ENCODE measurements around the gene CUX1.
"Not testable (repeated sequence)": the region's sequence is repeated elsewhere in the genome, so short reads cannot be mapped to it uniquely, and the experiment has no call there.

CUX1 gene

DNA sequence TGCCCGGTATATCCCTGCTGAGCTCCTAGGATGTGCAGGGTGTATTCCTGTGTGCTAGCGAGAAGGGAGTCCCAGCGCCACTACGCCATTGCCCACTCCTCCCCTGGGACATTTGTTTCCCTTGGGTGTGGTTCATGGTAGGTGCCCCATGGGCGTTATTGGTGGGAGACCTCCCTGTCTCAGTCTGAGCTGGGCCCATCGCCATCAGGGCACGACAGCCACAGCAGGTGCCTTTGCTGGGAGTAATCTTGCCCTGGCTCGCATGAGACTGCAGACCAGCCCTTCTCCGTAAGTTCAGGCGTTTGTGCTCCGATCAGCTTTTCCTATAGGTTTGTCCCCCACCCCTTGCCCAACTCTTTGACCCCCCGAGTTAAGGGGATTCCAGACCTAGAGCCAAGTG lies 332.0 kb downstream of the CUX1 start:
- DNase-seq (ENCODE audit: low read depth) = no peak

DNA sequence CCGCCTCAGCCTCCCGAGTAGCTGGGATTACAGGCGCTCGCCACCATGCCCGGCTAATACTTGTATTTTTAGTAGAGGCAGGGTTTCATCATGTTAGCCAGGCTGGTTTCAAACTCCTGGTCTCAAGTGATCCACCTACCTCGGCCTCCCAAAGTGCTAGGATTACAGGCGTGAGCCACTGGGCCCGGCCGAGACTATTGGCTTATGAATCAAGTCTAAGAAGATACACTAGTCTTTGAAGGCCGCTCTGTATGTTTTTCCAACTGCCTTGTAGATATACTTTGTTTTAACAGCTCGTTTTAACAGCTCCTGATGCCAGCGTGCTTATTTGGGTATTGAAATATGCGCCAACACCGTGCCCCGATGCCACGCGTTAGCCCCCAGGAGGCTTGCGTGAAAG lies 332.8 kb downstream of the CUX1 start:
- DNase-seq (ENCODE audit: low read depth) = no peak

DNA sequence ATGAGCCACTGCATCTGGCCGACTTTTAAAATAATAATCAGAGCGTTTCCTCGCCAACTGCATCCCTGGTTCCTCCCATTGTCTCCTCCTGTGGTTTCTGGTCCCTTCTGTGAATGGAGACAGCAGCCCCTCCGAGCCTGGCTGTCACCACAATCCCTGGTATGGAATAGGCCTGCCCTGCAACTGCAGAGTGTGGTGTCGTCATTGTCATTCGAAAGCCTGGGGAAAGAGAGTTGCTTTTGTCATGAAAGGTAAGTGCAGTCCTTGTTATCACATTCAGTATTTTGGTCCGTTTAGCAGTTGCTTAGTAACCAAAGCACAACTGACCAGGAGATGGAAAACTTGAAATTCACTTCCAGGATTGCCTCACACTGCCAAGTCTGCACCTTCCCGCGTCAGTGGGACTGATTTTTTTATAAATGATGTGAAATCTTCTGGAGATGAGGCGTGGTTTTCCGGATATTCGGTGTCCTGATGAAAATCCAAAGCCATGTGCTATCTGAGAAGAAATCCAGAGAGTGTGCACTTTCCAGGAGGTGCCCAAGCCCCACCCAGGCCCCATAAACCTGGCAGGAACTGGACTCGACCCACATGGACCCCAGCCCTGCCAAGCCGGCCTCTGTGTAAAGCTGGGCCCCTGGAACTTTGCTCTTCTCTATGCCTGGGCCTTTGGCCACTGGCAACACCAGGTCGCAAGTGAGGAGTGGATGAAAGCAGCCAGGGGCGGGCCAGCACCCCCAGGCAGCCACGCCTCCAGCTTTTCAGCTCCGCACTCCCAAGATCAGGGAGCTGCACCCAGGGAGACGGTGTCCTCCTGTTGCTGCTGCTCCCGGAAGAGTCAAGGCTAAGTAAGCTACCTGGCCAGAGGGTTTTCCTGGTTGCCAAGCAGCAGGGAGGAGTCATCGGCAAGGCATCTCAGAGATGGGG lies 335.5 kb downstream of the CUX1 start:
- DNase-seq (ENCODE audit: low read depth) = no peak

DNA sequence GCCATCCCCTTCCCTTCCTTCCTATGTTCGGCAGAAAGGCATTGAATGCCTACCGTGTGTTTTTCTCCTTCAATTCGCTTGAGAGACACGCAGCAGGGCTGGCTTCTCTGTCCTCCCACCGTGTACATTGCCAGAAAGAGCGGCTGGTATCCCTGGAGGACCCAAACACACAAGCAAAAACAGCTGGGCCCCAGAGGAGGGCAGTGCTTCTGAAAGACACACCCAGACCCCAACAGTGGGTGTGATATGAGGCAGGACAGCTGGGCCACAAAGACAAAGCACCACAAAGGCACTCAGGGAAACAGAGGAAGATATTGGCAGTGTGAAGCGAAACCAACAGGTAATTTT lies 336.1 kb downstream of the CUX1 start:
- no peak for DNase-seq (ENCODE audit: low read depth)

DNA sequence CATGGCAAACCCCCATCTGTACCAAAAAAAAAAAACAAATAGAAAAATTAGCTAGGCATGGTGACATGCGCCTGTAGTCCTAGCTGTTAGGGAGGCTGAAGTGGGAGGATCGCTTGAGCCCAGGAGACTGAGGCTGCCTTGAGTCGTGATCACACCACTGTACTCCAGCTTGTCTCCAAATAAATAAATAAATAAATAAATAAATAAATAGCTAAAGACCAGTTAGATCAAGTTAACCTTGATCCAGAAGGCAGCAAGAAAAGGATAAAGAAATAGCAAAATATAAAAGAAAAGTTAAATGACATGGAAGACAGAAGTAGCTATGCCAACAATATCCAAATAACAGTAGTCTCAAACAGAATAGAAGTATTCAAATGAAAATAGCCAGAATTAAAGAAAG lies 337.0 kb downstream of the CUX1 start:
- DNase-seq (ENCODE audit: low read depth) = no peak

DNA sequence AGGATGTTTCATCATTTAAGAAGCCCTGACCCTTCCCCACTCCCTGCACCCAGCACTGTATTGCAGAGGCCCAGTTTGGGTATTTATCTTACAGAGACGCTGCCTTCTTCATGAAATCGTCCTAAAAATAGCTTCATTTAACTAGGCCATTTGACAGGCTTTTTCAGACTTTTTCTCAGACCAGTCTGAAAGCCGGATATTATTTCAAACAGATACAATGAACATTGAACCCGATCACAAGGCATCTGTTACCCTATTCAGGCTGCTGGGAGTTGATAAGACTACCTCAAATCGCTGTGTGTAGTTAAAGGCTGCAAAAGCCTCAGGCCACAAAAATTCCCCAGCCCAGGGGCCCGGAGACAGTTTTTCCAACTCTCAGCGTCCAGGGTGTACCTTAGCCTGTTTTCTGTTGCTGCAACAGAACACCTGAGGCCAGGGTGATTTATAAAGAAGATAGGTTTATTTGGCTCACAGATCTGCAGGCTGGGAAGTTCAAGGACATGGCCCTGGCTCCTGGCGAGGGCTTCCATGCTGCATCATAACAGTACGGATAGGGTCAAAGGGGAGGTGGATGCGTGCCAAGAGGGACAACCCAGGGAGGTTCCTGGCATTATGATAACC lies 338.5 kb downstream of the CUX1 start:
- no peak for DNase-seq (ENCODE audit: low read depth)

DNA sequence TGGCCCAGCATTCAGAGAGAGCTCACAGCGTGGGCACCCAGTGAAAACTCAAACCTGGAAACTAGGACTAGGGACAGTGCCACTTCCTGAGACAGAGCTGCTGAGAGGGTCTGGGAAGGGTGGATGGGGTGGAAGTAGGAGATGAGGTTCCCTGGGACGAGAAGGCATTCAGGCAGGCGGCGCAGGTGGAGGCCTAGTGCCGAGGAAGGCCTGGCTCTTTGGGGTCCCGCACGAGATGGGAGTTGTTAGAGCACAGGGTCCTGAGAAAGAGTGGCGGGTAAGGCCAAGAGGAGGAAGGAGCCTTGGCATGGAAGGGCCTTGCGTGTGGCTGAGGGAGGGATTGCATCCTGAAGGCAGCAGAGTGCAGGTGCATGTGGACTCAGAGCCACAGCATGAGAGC lies 339.4 kb downstream of the CUX1 start:
- no peak for DNase-seq (ENCODE audit: low read depth)

DNA sequence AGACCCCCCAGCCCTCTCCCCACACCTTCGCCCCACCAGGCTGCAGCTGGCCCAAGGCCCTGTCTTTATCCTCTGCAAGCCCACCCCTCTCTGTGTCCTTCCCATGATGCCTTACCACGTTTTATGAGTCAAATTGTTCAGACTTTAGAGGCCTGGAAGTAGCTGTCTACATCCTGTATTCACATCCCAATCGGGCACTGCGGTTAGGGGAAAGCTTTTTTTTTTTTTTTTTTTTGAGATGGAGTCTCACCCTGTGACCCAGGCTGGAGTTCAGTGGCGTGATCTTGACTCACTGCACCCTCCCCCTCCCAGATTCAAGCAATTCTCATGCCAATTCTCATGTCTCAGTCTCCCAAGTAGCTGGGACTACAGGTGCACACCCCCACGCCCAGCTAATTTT lies 347.7 kb downstream of the CUX1 start:
- DNase-seq (ENCODE audit: low read depth) = no peak

DNA sequence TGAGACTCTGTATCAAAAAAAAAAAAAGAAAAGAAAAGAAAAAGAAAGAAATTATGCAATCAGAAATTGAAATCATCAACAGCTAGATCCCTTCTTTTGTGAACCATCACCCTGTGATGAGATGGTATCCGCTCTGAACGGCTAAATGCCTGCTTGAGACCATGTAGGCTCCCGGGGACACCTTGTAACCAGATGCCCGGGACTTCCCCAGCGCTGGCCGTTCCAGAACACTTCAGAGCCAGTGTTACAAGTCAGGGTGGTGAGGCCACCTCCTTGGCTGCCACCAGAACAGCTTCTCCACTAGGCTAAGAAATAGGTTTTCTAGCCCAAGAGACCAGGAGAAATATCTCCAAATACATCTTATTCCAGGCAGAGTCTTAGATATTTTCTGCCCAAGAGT lies 349.8 kb downstream of the CUX1 start:
- DNase-seq (ENCODE audit: low read depth) = no peak

DNA sequence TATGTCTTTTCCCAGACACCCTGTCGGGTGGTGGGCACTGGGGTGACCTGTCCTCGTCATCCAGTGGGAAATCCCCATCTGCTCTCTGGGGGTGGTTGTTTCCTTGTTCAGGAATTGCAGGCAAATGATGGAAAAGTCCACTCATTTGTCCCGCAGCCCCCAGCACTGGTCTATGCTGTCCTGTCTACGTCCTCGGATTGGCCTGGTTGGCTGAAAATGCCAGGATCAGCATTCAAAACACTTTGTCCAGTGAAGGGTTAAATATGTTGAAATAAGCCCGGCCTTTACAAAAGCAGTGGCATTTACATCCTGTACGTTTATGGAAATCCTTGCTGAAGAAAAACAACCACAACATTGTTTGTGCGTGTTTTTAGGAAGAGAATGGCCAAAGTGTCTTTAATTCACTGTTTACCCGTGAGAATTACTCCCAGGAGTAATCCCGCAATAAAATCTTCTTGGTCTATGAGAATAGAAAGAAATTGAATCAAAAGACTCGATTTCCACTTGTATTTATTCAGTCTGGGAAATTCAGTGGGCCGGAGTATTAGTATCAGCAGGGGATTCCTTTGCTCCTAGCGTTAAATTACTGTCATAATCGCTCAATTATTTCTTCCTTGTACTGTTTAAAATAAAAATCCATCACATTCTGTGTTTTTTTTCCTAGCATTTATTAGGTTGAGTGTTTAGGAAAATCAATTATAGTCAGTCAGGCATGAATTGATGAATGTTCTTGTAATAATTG lies 352.4 kb downstream of the CUX1 start:
- DNase-seq (ENCODE audit: low read depth) = no peak

DNA sequence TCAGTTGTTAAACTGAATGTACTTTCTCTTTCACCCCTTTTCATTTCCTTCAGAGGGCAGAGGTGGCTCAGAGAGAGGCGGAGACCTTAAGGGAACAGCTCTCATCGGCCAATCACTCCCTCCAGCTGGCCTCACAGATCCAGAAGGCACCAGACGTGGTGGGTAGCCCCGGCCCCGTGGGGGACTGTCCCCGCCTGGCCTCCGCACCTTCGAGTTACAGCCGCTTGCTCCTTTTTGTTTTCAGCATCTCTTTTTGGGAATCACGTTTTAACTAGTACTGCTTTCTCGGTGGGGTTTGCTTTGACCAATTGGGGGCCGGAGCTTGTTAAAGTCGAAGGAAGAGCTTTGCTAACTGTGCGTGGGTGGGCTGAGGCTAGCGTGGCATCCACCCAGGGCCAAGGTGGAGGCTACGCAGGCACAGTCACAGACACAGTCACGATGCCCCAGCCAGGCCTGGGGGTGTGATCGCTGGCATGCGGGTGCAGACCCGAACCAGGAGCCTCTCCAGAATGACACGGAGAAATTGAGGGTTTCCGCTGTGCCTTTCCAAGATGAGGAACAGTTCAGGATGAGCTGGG lies 353.1 kb downstream of the CUX1 start:
- no peak for DNase-seq (ENCODE audit: low read depth)

DNA sequence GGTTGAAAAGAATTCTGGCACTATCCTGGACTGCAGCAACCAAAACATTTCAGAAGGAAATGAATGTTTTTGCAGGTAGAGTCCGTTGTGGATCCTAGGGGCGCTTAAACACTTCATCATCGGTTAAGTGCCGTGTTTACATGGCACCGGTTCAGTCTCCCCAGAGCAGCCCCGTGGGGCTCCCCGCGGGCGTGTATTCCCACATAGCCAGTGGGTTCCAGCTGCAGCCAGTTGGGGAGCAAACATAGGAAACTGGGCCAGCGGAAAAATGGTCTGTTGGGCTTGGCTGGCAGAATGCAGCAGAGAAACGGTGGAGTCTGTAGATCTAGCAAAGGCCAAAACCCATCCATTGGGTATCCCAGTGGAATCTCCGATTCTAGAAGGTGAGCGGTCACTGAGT lies 356.2 kb downstream of the CUX1 start:
- DNase-seq (ENCODE audit: low read depth) = no peak

DNA sequence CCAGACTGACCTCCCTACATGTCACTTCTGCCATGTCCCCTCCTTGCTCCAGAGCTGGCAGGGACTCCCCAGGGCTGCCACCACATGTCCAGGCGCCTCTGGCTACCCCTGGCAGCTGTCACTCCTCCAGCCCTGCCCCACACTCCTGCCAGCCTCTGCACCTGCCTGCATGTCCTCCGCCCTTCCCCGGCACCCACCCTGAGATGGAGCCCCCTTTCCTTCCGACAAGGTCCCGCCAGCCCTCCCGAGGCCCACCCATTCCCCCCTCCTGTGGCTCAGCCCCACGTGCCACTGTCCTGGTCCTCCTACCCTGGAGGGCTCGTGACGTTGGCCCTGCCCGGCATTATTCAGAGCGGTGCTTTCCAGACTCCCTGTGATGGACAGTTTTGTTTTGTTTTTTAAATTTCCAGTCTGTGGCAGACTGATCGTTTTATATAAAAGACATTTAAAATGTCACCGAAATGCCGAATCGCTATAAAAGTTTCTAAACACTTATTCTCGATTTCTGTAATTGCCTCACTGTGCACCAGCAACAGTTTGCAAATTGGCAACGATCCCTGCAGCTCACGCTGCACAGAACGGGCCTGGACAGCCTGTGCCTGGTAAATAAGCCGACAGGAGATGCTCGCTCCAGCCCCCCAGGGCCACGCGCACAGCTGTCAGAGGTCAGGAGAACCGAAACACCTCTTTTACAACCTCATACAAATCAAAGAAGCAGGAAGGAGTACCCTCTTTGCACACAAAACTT lies 358.2 kb downstream of the CUX1 start:
- DNase-seq (ENCODE audit: low read depth) = no peak

DNA sequence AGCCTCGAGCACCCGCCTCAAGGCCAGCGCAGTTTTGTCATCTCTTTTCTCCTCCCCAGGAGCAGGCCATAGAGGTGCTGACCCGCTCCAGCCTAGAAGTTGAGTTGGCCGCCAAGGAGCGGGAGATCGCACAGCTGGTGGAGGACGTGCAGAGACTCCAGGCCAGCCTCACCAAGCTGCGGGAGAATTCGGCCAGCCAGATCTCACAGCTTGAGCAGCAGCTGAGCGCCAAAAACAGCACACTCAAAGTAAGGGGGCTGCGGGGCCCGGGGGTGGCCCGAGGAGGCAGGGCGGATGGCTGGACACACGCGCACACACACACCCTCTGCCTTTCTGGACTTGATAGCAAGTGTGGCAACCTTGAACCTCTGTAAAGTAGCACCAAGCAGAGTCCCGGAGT lies 361.0 kb downstream of the CUX1 start:
- no peak for DNase-seq (ENCODE audit: low read depth)

DNA sequence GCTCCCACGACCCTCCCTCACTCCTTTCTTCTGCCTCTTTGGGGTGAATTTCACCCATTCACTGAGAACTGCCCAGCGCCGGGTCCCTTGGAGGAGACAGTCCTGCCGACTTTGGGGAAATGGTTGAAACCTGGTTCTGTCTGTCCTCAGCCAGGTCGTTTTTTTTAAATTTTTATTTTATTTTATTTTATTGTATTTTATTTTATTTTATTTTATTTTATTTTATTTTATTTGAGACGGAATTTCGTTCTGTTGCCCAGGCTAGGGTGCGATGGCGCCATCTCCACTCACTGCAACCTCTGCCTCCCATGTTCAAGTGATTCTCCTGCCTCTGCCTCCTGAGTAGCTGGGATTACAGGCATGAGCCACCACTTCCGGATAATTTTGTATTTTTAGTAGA lies 363.3 kb downstream of the CUX1 start:
- no peak for DNase-seq (ENCODE audit: low read depth)

DNA sequence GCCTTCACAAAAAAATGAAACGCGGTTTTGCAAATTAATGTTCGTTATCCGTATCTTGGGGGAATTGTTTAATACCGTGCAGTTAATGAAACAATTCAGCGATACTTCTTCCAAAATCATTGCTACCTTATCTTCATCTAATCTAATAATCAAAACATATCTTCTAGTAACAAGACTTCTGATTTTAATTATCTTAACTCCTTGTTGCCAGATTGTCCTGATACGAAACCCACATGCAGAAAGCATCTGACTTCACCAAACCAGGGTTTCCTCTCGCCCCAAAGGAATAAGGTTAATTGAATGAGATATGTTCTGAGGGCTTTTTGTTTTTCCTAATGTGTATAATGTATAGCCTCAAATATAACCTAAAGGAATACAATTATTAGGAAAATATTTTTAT lies 364.1 kb downstream of the CUX1 start:
- no peak for DNase-seq (ENCODE audit: low read depth)

DNA sequence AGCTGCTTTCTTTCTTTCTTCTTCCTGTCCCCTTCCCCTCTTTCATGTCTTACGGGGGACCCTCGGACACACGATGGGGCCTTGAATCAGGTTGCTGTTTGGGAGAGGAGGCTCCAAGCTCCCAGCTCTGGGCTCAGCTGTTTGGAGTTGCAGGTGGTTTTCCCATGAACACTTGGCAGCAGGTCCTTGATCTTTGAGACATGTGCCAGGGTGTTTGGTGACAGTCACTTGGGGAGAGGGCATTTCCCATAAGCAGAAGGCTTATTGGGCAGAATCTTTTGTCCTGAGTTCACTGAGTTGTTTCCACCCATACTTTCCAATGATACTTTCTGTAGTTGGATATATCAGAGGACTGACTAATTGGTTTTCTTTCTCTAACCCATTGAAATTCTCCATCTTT lies 364.6 kb downstream of the CUX1 start:
- DNase-seq (ENCODE audit: low read depth) = no peak

DNA sequence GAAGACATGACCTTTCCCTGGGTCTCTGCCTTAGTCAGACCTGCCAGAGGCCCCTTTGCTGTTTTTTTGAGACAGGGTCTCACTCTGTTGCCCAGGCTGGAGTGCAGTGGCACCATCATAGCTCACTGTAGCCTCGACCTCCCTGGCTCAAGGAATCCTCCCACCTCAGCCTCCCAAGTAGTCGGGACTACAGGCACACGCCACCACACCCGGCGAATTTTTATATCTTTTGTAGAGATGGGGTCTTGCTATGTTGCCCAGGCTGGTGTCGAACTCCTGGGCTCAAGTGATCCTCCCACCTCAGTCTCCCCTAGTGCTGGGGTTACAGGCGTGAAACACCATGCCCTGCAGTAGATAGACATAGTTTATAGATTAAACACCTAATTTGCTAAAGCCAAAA lies 366.4 kb downstream of the CUX1 start:
- DNase-seq (ENCODE audit: low read depth) = not testable (repeated sequence)

DNA sequence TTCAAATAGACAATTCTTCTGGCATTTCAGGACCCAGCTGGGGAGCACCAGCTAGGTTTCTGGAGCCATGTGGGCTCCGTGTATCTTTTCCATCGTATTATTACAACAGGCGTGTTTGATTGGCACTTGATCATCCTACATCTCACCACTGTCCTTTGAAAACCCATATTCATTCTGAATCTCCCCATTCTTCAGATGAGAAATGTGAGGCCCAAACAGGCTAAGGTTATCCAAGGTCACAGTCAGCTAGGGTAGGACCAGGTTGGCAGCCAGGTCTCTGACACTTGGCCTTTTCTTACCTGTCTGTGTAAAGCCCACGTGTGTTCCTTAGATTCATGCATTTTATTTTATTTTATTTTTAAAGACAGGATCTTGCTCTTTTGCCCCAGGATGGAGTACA lies 366.9 kb downstream of the CUX1 start:
- no peak for DNase-seq (ENCODE audit: low read depth)

DNA sequence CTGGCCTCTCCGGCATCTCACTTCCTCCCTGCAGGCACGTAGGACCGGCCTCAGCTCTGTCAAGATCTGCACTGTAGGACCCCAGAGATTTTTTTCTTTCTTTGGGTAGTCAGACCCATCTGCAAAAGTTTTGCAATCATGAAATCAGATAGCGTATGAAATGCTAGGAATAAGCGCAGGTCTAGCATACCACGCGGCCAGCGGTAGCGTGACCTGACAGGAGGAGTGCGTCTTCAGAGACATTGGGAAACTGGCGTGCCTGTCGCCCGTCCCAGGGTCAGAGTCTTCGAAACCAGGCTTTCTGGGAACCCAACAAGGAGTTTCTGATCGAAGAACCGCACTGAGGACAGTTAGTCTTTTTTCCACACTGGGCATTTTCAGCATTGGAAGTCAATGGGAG lies 368.4 kb downstream of the CUX1 start:
- no peak for DNase-seq (ENCODE audit: low read depth)

DNA sequence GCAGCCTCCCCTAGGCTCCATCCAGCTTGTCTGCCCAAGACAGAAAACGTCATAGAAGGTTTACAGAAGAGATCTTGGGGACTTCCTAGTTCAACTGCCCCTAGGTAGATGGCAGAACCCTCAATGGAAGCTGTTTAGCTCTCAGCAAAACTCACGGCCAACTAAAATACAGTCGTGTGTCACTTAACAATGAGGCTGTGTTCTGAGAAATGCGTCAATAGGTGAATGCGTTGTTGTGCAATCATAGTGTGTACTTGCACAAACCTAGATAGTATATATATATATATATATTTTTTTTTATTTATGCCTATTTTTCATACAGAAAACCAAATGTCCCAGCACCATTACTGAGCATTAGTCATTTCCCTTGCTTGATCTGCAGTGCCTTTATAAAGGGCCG lies 368.9 kb downstream of the CUX1 start:
- DNase-seq (ENCODE audit: low read depth) = no peak

DNA sequence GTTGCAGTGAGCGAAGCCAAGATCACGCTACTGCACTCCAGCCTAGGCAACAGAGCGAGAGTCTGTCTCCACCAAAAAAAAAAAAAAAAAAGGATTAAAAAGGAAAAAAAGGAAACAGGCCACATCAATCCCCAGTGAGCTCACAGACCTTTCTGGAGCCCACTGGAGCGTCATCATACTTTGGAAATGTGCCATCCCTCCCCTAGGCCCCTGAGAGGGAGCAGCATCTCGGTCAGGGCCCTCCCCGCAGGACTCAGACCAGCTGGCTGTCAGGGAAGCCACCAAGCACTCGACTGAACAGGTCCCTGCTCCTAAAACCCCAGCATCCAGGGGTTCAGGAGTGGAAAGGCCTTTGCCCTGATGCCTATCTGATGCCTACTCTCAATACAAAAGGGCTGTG lies 371.3 kb downstream of the CUX1 start:
- no peak for DNase-seq (ENCODE audit: low read depth)
